Colon (tissue), 2 donors: ENCODE measurements around the gene UBE2O.

Experiments used
- FAIRE-seq: peaks from 2 replicates; lab custom pipeline; 2012; peaks lifted over from hg19 to GRCh38; lab: Jason Lieb, UNC
- donor health status: control.
- donor health status: control.

The UBE2O gene

GRCh38 chr17:76452660-76453430, at the start of gene UBE2O:
Gene UBE2O, minus strand, starts transcription at chr17:76453152. Its CDS starts 11 bp downstream, at chr17:76453141.
- FAIRE-seq, result no peak

- no peak for FAIRE-seq
These were observed 48.9 kb upstream of the UBE2O start for GRCh38 chr17:76501827-76502307.

DNA sequence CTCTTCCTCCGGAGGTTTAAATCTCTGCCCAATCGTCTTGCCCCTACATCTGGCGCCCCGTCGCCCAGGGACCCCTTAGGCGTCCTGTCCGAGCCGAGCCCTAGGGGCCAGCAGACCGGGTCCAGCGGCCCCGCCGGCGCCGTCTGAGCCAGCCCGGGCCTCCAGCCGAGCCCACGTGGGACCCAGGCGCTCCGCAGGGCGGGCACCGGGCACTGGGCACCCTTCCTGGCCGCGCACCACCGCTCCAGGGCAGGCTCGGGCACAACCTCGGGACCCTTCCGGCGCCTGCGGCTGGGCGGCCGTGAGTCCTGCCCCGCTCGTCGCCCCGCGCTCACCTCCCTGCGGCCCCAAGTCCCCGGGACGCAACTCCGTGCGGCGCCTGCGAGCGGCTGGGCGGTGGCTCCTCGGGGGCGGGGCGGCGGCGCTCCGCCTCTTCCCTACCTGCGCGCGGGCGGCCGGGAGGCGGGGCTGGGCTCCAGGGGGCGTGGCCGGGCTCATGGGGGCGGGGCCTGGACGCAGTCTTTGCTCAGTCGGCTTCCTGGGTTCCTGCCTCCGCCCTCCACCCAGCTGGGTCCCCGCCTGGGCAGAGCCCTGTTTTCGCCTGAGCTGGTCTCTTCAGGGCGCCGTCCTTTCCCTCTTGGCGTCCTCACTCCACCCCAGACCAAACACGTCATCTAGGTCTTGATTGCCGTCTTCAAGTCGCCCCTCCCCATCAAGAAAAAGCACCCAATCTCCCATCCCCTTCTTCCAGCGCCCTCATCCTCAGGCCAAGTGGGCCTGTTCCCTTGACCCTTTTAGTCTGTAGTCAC, 48.3 kb upstream of the UBE2O start, which contains the start of gene RHBDF2:
TSS of gene RHBDF2 (minus strand) at position 406 of the 809 bp plus-strand sequence. CDS start 19,899 bp downstream, outside the sequence.
- no peak for FAIRE-seq

- no peak for FAIRE-seq
These were observed 47.7 kb upstream of the UBE2O start for GRCh38 chr17:76500747-76501017.

- FAIRE-seq, result no peak
These were observed 47.3 kb upstream of the UBE2O start for GRCh38 chr17:76500074-76500746.

DNA sequence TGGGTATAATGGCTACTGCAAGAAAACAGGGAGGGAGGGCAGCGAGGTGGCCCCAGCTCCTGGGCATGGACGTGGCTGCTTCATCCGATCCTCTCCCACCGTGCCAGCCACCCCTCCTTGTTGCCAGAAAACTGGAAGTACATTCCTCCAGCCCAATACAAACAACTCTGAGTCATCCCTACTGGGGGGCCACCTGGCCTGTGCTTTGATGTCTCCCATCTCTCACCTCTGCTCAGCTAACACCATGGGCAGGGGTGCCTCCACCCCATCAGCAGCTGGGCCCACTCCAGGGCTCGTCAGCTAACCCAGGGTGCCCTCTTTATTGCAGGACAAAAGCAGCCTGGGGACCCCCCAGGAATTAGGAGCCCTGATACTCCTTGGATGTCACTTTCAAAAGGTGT, 46.3 kb upstream of the UBE2O start:
- FAIRE-seq, result no peak

DNA sequence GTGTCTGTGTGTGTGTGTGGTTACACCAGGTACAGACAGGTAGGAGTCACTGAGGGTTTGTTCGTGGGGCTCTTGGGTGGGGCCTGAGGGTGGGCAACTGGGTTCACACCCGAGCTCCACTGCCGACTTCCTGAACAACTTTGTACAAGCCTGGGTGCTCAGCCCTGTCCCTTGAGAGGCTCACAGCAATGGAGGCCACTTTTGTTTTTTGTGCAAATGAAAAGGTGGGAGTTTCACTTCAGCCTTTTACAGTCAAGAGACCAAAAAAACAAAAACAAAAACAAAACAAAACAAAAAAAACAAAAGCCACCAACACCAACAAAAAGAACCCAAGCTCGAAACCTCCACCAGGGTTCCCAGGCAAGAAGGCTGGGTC, 45.9 kb upstream of the UBE2O start:
- no peak for FAIRE-seq

GRCh38 chr17:76497979-76498875, 45.3 kb upstream of the UBE2O start:
- FAIRE-seq, result no peak

- FAIRE-seq, result no peak
These were observed 44.7 kb upstream of the UBE2O start for GRCh38 chr17:76497699-76497978.

DNA sequence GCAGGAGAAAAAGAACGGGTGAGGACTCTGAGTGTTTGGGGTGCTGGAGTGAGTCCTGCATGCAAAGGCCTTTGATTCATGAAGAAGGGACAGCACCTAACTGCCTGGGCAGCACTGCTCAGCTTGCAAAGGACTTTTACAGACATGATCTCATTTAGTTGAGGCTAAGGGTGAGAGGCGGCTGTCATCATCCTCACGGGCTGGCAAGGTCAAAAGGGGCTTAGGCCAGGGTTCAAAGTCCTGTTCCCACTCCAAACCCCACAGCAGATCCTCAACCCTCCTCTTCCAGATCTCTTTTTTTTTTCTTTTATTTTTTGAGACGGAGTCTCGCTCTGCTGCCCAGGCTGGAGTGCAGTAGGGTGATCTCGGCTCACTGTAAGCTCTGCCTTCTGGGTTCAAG, 43.5 kb upstream of the UBE2O start:
- no peak for FAIRE-seq

GRCh38 chr17:76495663-76496400, 42.9 kb upstream of the UBE2O start:
- no peak for FAIRE-seq

- no peak for FAIRE-seq
These were observed 40.7 kb upstream of the UBE2O start for GRCh38 chr17:76493505-76494167.

- no peak for FAIRE-seq
These were observed 40.1 kb upstream of the UBE2O start for GRCh38 chr17:76492989-76493501.

DNA sequence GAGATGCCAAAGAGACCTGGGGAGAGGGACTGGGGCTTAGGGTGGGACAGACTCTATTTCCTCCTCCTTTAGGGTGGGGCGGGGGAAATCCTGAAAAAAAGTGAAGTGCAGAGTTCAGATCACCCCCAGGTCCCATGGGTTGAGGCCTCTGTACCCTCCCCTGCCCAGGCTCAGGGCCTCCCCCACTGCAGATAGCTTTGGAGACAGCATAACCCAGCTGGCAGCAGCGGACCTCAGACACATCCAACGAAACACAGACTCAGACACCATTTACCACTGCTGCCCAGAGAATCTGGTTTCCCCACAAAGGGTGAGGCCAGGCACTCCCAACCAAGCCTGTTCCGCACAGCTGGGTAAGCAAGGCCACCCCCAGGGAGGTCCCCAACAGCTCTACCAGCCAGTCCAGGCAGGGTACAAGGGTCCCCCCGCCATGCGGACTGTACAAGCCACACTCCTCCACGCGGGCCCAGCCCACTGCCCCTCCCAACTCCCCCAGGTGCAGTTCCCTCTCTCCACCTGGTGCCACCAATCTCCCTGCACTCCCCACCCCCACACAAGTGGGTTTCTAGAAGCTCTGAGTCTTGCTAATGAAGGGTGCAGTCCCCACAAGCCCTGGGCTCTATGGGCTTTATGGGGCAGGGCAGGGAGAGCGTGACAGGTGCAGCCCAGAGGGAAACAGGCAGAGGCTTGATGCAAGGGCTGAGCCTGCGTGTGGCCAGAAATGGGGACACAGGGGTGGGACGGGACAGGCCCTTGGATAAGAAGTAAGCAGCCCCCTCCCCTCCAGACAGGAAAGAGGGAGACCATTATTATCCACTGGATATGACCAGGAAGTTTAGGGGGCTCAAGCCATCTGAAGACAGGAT, 39.4 kb upstream of the UBE2O start:
- FAIRE-seq, result no peak

DNA sequence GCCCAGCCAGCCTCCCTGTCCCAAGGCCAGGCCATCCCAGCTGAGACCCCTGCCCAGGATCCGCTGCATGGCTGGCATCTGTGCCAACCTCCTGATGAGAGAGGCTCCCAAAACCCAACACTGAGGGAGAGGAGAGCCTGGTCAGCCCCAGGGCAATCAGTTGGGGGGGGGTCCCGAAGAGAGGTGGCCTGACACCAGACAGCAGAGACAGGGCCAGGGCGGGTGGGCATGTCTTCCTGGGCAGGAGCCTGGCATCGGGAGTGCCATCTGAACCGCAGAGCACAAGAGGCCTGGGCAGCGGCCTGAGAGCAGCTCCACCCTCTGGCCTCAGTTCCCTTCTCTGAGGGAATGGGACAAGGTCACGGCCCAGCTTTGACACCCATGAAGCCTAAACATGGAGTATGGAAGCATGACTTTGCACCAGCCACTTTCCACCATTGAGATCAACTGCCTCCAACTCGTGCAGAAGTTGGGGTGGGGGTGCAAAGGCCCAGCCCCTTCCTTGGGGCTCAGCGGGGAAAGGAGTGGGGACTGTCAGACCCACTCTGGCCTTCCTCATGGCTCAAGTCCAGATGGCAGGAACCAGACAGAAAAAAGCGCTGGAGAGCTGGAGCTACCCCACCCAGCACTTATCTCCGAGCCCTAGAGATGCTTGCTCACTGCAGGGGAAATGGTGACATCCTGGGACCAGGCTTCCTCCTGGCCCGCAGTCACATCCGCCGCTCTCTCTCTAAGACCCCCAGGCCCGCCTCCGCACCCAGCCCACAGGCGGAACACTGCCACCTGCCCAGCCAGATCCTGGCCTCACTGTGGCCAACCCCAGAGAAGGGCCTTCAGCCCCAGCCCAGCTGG, 38.5 kb upstream of the UBE2O start:
- FAIRE-seq, result no peak

DNA sequence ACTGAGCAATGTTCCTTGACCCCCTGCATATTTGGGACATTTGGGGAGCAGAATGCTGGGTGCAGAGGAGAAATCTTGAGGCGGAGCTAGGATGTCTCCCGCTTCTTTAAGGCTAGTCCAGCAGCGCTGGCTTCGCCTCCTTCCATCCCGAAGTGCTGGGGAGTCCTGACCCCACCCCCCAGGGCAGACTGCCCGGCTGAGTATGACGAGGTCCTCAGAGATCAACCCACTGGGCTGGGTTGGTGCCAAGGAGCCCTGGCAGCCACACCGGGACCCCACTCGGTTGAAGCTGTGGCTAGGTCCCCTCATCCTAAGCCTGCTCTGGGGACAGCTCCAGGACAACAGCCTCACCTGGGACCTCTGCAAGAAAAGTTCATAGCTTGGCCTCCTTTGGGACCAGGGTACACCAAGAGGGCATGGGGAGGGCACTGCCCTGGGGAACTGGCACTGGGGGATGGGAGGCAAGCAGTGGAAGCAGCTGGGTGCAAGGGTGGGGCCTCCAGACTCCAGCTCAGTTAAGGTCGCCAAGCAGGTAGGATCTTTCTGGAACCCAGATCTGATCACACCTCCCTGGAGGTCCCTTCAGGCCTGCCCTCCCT, 37.3 kb upstream of the UBE2O start:
- FAIRE-seq, result no peak

- no peak for FAIRE-seq
These were observed 34.7 kb upstream of the UBE2O start for GRCh38 chr17:76487451-76488192.
